ENCODE measurements around the gene CTDP1.
"Not testable (repeated sequence)": the region's sequence is repeated elsewhere in the genome, so short reads cannot be mapped to it uniquely, and the experiment has no call there.

The CTDP1 gene

GRCh38 chr18:79681484-79682387 lies 2.1 kb downstream of the CTDP1 start:
- no peak for DNase-seq (ENCODE audit: low spot score)

GRCh38 chr18:79682481-79682880 lies 2.9 kb downstream of the CTDP1 start:
- no peak for DNase-seq (ENCODE audit: low spot score)

GRCh38 chr18:79682894-79683625 lies 3.5 kb downstream of the CTDP1 start:
- DNase-seq (ENCODE audit: low spot score) = no peak

- no peak for DNase-seq (ENCODE audit: low spot score)
Measured at GRCh38 chr18:79683626-79684282, 4.2 kb downstream of the CTDP1 start.

- DNase-seq (ENCODE audit: low spot score) = no peak
Measured at GRCh38 chr18:79684283-79684631, 4.7 kb downstream of the CTDP1 start.

GRCh38 chr18:79684787-79685186 lies 5.2 kb downstream of the CTDP1 start:
- no peak for DNase-seq (ENCODE audit: low spot score)

- DNase-seq (ENCODE audit: low spot score) = no peak
Measured at GRCh38 chr18:79685281-79685680, 5.7 kb downstream of the CTDP1 start.

- no peak for DNase-seq (ENCODE audit: low spot score)
Measured at GRCh38 chr18:79685971-79686370, 6.4 kb downstream of the CTDP1 start.

- DNase-seq (ENCODE audit: low spot score) = no peak
Measured at GRCh38 chr18:79687806-79688205, 8.2 kb downstream of the CTDP1 start.

GRCh38 chr18:79690071-79690470 lies 10.5 kb downstream of the CTDP1 start:
- DNase-seq (ENCODE audit: low spot score) = no peak

- no peak for DNase-seq (ENCODE audit: low spot score)
Measured at GRCh38 chr18:79690586-79691482, 11.2 kb downstream of the CTDP1 start.

GRCh38 chr18:79692056-79692455 lies 12.5 kb downstream of the CTDP1 start:
- no peak for DNase-seq (ENCODE audit: low spot score)

GRCh38 chr18:79692886-79693285 lies 13.3 kb downstream of the CTDP1 start:
- DNase-seq (ENCODE audit: low spot score) = no peak

GRCh38 chr18:79693561-79694205 lies 14.1 kb downstream of the CTDP1 start:
- DNase-seq (ENCODE audit: low spot score) = no peak

- not testable (repeated sequence) for DNase-seq (ENCODE audit: low spot score)
Measured at GRCh38 chr18:79694206-79694894, 14.7 kb downstream of the CTDP1 start.

GRCh38 chr18:79694895-79695213 lies 15.3 kb downstream of the CTDP1 start:
- DNase-seq (ENCODE audit: low spot score) = no peak

- DNase-seq (ENCODE audit: low spot score) = no peak
Measured at GRCh38 chr18:79695269-79695668, 15.7 kb downstream of the CTDP1 start.

GRCh38 chr18:79695856-79696850 lies 16.6 kb downstream of the CTDP1 start:
- no peak for DNase-seq (ENCODE audit: low spot score)

GRCh38 chr18:79697178-79697577 lies 17.6 kb downstream of the CTDP1 start:
- DNase-seq (ENCODE audit: low spot score) = no peak

- no peak for DNase-seq (ENCODE audit: low spot score)
Measured at GRCh38 chr18:79697976-79698375, 18.4 kb downstream of the CTDP1 start.
